GM19324 (cell line): Measurements from ENCODE around the gene FGFRL1.

Experiments used
- ATAC-seq: cut with Tn5 transposase; IDR thresholded peaks from one replicate; pipeline ENCODE4 v1.9.1; 2021; ENCODE audit warnings: mild to moderate bottlenecking, moderate library complexity; ENCODE audit not compliant: unreplicated experiment, low FRiP score

FGFRL1 gene

GRCh38 chr4:1011022-1011665 lies at the start of gene FGFRL1:
Gene FGFRL1 (plus strand): TSS chr4:1011626. CDS start chr4:1012486, 860 bp downstream.
- ATAC-seq, result peak; percentile 36

GRCh38 chr4:962231-963208 lies 48.9 kb upstream of the FGFRL1 start:
- ATAC-seq, result no peak

DNA sequence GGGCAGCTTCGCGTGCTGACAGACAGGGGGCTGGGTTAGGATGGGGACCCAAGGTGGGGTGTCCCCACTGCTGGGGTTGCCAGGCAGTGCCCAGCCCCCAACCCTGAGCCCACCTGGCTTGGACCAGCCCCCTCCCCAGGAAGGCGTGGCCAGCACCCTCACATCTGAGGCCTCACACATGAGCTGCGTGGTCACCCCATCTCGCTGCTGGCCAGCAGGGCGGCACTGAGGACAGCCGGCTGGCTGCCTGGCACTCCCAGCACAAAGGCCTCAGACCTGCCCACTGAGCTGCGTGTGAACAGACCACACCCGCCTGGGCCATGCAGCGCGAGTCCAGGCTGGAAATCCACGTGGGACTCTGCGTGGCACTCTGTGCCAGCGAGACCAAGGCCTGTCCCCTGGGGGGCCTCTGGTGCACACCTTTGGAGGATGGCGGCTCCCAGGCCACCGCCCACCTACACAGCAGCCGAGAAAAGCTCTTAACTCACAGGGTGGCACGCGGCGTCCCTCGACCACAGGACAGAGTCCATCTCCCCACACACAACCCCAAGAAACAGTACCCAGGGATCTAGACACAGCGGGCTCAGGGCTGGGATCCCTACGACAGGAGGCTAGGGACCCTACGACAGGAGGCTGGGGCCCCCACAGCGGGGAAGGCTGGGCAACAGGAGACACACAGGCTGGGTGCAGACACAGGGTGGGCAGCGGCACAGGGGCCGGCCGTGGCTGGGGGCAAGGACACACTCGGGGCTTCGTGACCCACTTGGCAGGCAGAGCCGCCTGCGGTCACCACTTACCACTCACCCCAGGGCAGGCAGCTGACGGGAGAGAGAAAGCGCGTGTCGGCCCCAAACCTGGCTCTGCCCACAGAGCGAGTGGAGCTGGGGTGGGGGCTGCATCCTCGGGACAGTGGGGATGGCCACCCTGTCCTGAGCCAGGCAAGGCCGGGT lies 47.9 kb upstream of the FGFRL1 start:
- no peak for ATAC-seq

GRCh38 chr4:964346-965025 lies 46.9 kb upstream of the FGFRL1 start:
- ATAC-seq, result no peak

- no peak for ATAC-seq
Observed at GRCh38 chr4:965048-965765, 46.2 kb upstream of the FGFRL1 start.

GRCh38 chr4:965766-966134 lies 45.7 kb upstream of the FGFRL1 start:
- no peak for ATAC-seq

DNA sequence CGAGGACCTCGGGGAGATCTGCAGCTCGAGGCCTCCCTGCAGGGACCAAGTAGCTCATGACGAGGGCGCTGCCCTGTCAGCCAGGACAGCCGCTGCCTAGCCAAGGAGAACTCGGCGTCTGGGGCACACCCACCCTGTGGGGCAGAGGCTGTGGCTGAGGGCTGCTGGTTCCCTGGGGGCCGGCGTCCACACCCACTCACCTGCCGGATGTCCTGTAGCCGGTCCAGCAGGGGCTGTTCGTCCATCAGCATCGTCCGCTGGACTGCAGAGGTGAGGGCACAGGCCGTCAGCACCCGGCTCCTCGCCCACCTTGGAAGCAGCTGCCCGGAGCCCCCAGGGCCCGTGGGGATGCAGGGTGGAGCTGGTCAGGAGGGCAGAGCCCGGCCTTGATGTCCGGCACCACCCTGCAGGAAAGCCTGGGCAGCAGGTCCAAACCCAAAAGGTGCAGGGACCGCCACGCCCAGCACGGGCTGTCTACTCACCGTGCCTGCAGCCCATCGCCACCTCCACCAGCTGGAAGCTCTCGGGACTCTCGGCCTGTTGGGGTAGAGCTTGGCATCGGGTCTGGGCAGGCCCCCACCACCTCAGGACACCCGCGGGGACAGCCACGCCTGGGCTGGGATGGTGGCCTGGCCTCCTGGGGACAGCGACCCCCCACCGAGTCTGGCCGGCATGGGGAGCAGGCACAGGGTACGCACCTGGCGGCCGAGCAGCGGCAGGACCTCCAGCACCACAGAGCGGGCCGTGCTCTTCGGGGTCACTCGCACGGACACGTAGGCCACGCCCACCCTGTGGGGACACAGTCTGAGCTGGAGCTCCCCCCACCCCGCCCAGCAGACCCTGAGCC lies 44.9 kb upstream of the FGFRL1 start:
- no peak for ATAC-seq

DNA sequence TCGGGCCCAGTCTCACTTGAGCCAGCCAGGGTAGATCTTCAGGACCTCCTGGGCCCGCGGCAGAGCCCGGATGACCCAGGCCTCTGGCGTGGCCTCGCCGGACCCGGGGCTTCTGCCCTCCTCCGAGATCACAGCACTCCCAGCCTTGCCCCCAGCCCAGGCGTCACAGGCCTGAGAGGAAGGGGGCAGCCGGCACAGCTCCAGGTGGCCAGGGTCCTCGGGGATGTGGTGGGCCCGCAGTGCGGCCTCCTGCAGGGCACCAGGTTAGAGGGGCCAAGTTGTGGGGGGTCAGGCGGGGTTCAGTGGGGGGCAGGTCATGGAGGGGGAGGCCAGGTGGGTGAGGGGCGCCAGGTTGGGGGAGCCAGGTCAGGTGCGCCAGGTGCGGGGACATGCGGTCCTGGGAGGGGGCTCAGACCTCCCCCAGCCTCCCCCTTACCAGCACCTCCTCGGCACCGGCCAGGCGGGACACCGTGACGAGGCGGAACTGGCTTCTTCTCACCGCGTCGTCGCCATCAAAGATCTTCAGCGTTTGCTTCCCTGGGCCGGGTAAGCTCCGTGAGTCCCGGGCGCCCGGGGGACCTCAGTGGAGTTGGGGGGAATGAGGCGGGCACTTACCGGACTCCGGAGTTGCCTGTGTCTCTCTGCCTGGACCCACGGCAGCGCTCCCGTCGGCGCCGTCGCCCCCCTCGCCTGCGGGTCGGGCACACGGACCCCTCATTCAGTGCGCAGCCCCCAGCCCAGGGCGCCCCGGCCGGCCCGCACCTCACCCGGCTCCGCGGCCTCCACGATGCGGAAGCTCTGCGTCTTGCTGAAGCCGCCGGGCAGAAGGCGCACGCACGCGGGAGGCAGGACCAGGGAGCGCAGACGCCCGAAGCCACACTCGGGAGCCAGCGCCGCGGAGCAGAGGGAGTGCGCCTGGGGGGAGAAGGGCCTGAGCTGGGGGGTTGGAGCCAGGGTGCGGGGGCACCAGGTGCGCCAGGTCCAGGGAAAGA lies 44.0 kb upstream of the FGFRL1 start:
- no peak for ATAC-seq

- ATAC-seq, result no peak
Observed at GRCh38 chr4:968221-968620, 43.2 kb upstream of the FGFRL1 start.

- ATAC-seq, result no peak
Observed at GRCh38 chr4:968621-969394, 42.6 kb upstream of the FGFRL1 start.

GRCh38 chr4:970046-970745 lies 41.2 kb upstream of the FGFRL1 start:
- ATAC-seq, result no peak

- no peak for ATAC-seq
Observed at GRCh38 chr4:970854-971520, 40.4 kb upstream of the FGFRL1 start.

- ATAC-seq, result no peak
Observed at GRCh38 chr4:971666-972500, 39.5 kb upstream of the FGFRL1 start.

- ATAC-seq, result peak; percentile 53
Observed at GRCh38 chr4:972651-973424, 38.6 kb upstream of the FGFRL1 start.
